ENCODE measurements around the gene CABP1.
"Not testable (repeated sequence)": the region's sequence is repeated elsewhere in the genome, so short reads cannot be mapped to it uniquely, and the experiment has no call there.

CABP1 gene

GRCh38 chr12:120639771-120640721 lies at the start of gene CABP1:
CABP1 (plus strand) TSS chr12:120640626; CDS start chr12:120640686, 60 bp downstream.
- H3K27ac ChIP-seq (ENCODE audit: low read depth, low read length): no peak within 1 kb of the TSS
- peaks cover 33 to 44% (median 42%) of the 10 kb centered on the region in 5 donors for H3K27me3 ChIP-seq (ENCODE audit: control insufficient read depth in 5 of 5, insufficient read depth in 4 of 5, low read length in 5 of 5)
- no peak within 1 kb of the TSS for H3K9ac ChIP-seq (ENCODE audit: low read length in 5 of 5)
- H3K4me3 ChIP-seq (ENCODE audit: low read depth in 1 of 5, low read length in 5 of 5): peak within 1 kb of the TSS in 3 of 5 donors; percentile 40 to 62 (median 53)
- no peaks in the 10 kb centered on the region for H3K36me3 ChIP-seq (ENCODE audit: control insufficient read depth in 5 of 5, insufficient read depth in 5 of 5, low read length in 5 of 5)
- no peaks in the 10 kb centered on the region for H3K9me3 ChIP-seq (ENCODE audit: control insufficient read depth in 5 of 5, low read length in 5 of 5)
- peaks cover 0 to 14% (median 11%) of the 10 kb centered on the region in 5 donors for H3K4me1 ChIP-seq (ENCODE audit: control insufficient read depth in 5 of 5, insufficient read depth in 5 of 5, low read length in 5 of 5)

GRCh38 chr12:120590741-120591407 lies 49.6 kb upstream of the CABP1 start:
- H3K4me1 ChIP-seq (ENCODE audit: control insufficient read depth in 5 of 5, insufficient read depth in 5 of 5, low read length in 5 of 5): peaks cover 0 to 6% (median 3%) of the 10 kb centered on the region in 5 donors
- H3K27ac ChIP-seq (ENCODE audit: low read depth, low read length): no peak overlapping the region
- no peaks in the 10 kb centered on the region for H3K36me3 ChIP-seq (ENCODE audit: control insufficient read depth in 5 of 5, insufficient read depth in 5 of 5, low read length in 5 of 5)
- H3K9ac ChIP-seq (ENCODE audit: low read length in 5 of 5): no peak overlapping the region
- no peak overlapping the region for H3K4me3 ChIP-seq (ENCODE audit: low read depth in 1 of 5, low read length in 5 of 5)
- no peaks in the 10 kb centered on the region for H3K27me3 ChIP-seq (ENCODE audit: control insufficient read depth in 5 of 5, insufficient read depth in 4 of 5, low read length in 5 of 5)
- no peaks in the 10 kb centered on the region for H3K9me3 ChIP-seq (ENCODE audit: control insufficient read depth in 5 of 5, low read length in 5 of 5)

GRCh38 chr12:120592121-120593049 lies 48.0 kb upstream of the CABP1 start:
- Histone ChIP-seq H3K9ac (ENCODE audit: low read length in 5 of 5) (no peak overlapping the region), H3K27ac (ENCODE audit: low read depth, low read length) (no peak overlapping the region), H3K4me1 (ENCODE audit: control insufficient read depth in 5 of 5, insufficient read depth in 5 of 5, low read length in 5 of 5) (peaks cover 0 to 6% (median 3%) of the 10 kb centered on the region in 5 donors)

GRCh38 chr12:120596901-120597300 lies 43.5 kb upstream of the CABP1 start:
- Histone ChIP-seq H3K27ac (ENCODE audit: low read depth, low read length) (no peak overlapping the region), H3K36me3 (ENCODE audit: control insufficient read depth in 5 of 5, insufficient read depth in 5 of 5, low read length in 5 of 5) (no peaks in the 10 kb centered on the region), H3K4me3 (ENCODE audit: low read depth in 1 of 5, low read length in 5 of 5) (no peak overlapping the region), H3K9ac (ENCODE audit: low read length in 5 of 5) (no peak overlapping the region), H3K9me3 (ENCODE audit: control insufficient read depth in 5 of 5, low read length in 5 of 5) (no peaks in the 10 kb centered on the region), H3K27me3 (ENCODE audit: control insufficient read depth in 5 of 5, insufficient read depth in 4 of 5, low read length in 5 of 5) (peaks cover 0 to 16% (median 8%) of the 10 kb centered on the region in 5 donors), H3K4me1 (ENCODE audit: control insufficient read depth in 5 of 5, insufficient read depth in 5 of 5, low read length in 5 of 5) (peaks cover 0 to 10% (median 3%) of the 10 kb centered on the region in 5 donors)

More at GRCh38 chr12:120592121-120593049, 48.0 kb upstream of the CABP1 start:
- H3K9me3 ChIP-seq (ENCODE audit: control insufficient read depth in 5 of 5, low read length in 5 of 5): no peaks in the 10 kb centered on the region
- no peaks in the 10 kb centered on the region for H3K36me3 ChIP-seq (ENCODE audit: control insufficient read depth in 5 of 5, insufficient read depth in 5 of 5, low read length in 5 of 5)
- peaks cover 0 to 5% (median 0%) of the 10 kb centered on the region in 5 donors for H3K27me3 ChIP-seq (ENCODE audit: control insufficient read depth in 5 of 5, insufficient read depth in 4 of 5, low read length in 5 of 5)
- no peak overlapping the region for H3K4me3 ChIP-seq (ENCODE audit: low read depth in 1 of 5, low read length in 5 of 5)

- H3K36me3 ChIP-seq (ENCODE audit: control insufficient read depth in 5 of 5, insufficient read depth in 5 of 5, low read length in 5 of 5): no peaks in the 10 kb centered on the region
- H3K9ac ChIP-seq (ENCODE audit: low read length in 5 of 5): no peak overlapping the region
- H3K4me3 ChIP-seq (ENCODE audit: low read depth in 1 of 5, low read length in 5 of 5): no peak overlapping the region
- H3K9me3 ChIP-seq (ENCODE audit: control insufficient read depth in 5 of 5, low read length in 5 of 5): no peaks in the 10 kb centered on the region
- peaks cover 0 to 19% (median 9%) of the 10 kb centered on the region in 5 donors for H3K27me3 ChIP-seq (ENCODE audit: control insufficient read depth in 5 of 5, insufficient read depth in 4 of 5, low read length in 5 of 5)
- H3K27ac ChIP-seq (ENCODE audit: low read depth, low read length): no peak overlapping the region
- H3K4me1 ChIP-seq (ENCODE audit: control insufficient read depth in 5 of 5, insufficient read depth in 5 of 5, low read length in 5 of 5): peaks cover 0 to 7% (median 0%) of the 10 kb centered on the region in 5 donors
Measured at GRCh38 chr12:120597861-120598260, 42.6 kb upstream of the CABP1 start.

- no peak overlapping the region for H3K27ac ChIP-seq (ENCODE audit: low read depth, low read length)
- H3K36me3 ChIP-seq (ENCODE audit: control insufficient read depth in 5 of 5, insufficient read depth in 5 of 5, low read length in 5 of 5): no peaks in the 10 kb centered on the region
- H3K9me3 ChIP-seq (ENCODE audit: control insufficient read depth in 5 of 5, low read length in 5 of 5): no peaks in the 10 kb centered on the region
- H3K27me3 ChIP-seq (ENCODE audit: control insufficient read depth in 5 of 5, insufficient read depth in 4 of 5, low read length in 5 of 5): peaks cover 0 to 19% (median 9%) of the 10 kb centered on the region in 5 donors
- H3K4me1 ChIP-seq (ENCODE audit: control insufficient read depth in 5 of 5, insufficient read depth in 5 of 5, low read length in 5 of 5): peaks cover 0 to 7% (median 0%) of the 10 kb centered on the region in 5 donors
- H3K9ac ChIP-seq (ENCODE audit: low read length in 5 of 5): no peak overlapping the region
- H3K4me3 ChIP-seq (ENCODE audit: low read depth in 1 of 5, low read length in 5 of 5): no peak overlapping the region
Measured at GRCh38 chr12:120598674-120599463, 41.6 kb upstream of the CABP1 start.

GRCh38 chr12:120599672-120600552 lies 40.5 kb upstream of the CABP1 start:
- no peaks in the 10 kb centered on the region for H3K9me3 ChIP-seq (ENCODE audit: control insufficient read depth in 5 of 5, low read length in 5 of 5)
- peaks cover 0 to 7% (median 0%) of the 10 kb centered on the region in 5 donors for H3K4me1 ChIP-seq (ENCODE audit: control insufficient read depth in 5 of 5, insufficient read depth in 5 of 5, low read length in 5 of 5)
- no peak overlapping the region for H3K4me3 ChIP-seq (ENCODE audit: low read depth in 1 of 5, low read length in 5 of 5)
- no peaks in the 10 kb centered on the region for H3K36me3 ChIP-seq (ENCODE audit: control insufficient read depth in 5 of 5, insufficient read depth in 5 of 5, low read length in 5 of 5)
- no peak overlapping the region for H3K9ac ChIP-seq (ENCODE audit: low read length in 5 of 5)
- H3K27ac ChIP-seq (ENCODE audit: low read depth, low read length): no peak overlapping the region
- peaks cover 0 to 19% (median 9%) of the 10 kb centered on the region in 5 donors for H3K27me3 ChIP-seq (ENCODE audit: control insufficient read depth in 5 of 5, insufficient read depth in 4 of 5, low read length in 5 of 5)

- not testable (repeated sequence) for H3K9ac ChIP-seq (ENCODE audit: low read length in 5 of 5); H3K4me3 ChIP-seq (ENCODE audit: low read depth in 1 of 5, low read length in 5 of 5); H3K36me3 ChIP-seq (ENCODE audit: control insufficient read depth in 5 of 5, insufficient read depth in 5 of 5, low read length in 5 of 5); H3K4me1 ChIP-seq (ENCODE audit: control insufficient read depth in 5 of 5, insufficient read depth in 5 of 5, low read length in 5 of 5); H3K27ac ChIP-seq (ENCODE audit: low read depth, low read length); H3K9me3 ChIP-seq (ENCODE audit: control insufficient read depth in 5 of 5, low read length in 5 of 5)
- peaks cover 0 to 14% (median 9%) of the 10 kb centered on the region in 5 donors for H3K27me3 ChIP-seq (ENCODE audit: control insufficient read depth in 5 of 5, insufficient read depth in 4 of 5, low read length in 5 of 5)
Measured at GRCh38 chr12:120602416-120602815, 38.0 kb upstream of the CABP1 start.

All from subcutaneous abdominal adipose tissue (tissue), 5 donors.